ENCODE data around the gene SHANK1. TPM values are rescaled to one million over a fixed set of nuclear protein-coding genes. Genes with fewer than 3 reads are reported as not detected.

Gene SHANK1
- total RNA-seq, 1 donor from 2014 or later = 0.17 TPM

GRCh38 chr19:50658441-50659317, 60.9 kb downstream of the SHANK1 start:
- peak; percentile 92 for DNase-seq

- peak; percentile 100 for DNase-seq
Measured at GRCh38 chr19:50657712-50658440, 61.7 kb downstream of the SHANK1 start.

- no peak for DNase-seq
Measured at GRCh38 chr19:50657222-50657669, 62.4 kb downstream of the SHANK1 start.

GRCh38 chr19:50654882-50655281, 64.7 kb downstream of the SHANK1 start:
- DNase-seq = no peak

- no peak for DNase-seq
Measured at GRCh38 chr19:50652722-50653121, 66.9 kb downstream of the SHANK1 start.

- DNase-seq = no peak
Measured at GRCh38 chr19:50651174-50651573, 68.4 kb downstream of the SHANK1 start.

GRCh38 chr19:50649433-50650391, 69.9 kb downstream of the SHANK1 start, which contains the start of gene C19orf81:
Gene C19orf81 (plus strand): TSS chr19:50649445. CDS start chr19:50649445, 0 bp downstream.
- DNase-seq = peak; percentile 51

- DNase-seq = no peak
Measured at GRCh38 chr19:50648659-50649058, 70.9 kb downstream of the SHANK1 start.

GRCh38 chr19:50647879-50648615, 71.6 kb downstream of the SHANK1 start:
- DNase-seq = no peak

GRCh38 chr19:50646074-50646807, 73.4 kb downstream of the SHANK1 start:
- DNase-seq = peak; percentile 34

- no peak for DNase-seq
Measured at GRCh38 chr19:50645107-50645506, 74.5 kb downstream of the SHANK1 start.

- DNase-seq = no peak
Measured at GRCh38 chr19:50644315-50644915, 75.2 kb downstream of the SHANK1 start.

GRCh38 chr19:50640368-50640767, 79.2 kb downstream of the SHANK1 start:
- DNase-seq = no peak

- DNase-seq = peak; percentile 62
Measured at GRCh38 chr19:50639121-50640112, 80.2 kb downstream of the SHANK1 start, which contains the start of gene SYT3. Gene SYT3 (minus strand): TSS chr19:50639881. CDS start chr19:50637411, 2,470 bp downstream.

GRCh38 chr19:50638600-50638999, 81.0 kb downstream of the SHANK1 start:
- no peak for DNase-seq

- no peak for DNase-seq
Measured at GRCh38 chr19:50636317-50637085, 83.1 kb downstream of the SHANK1 start.

- DNase-seq = no peak
Measured at GRCh38 chr19:50633973-50634372, 85.6 kb downstream of the SHANK1 start.

- DNase-seq = no peak
Measured at GRCh38 chr19:50633359-50633758, 86.2 kb downstream of the SHANK1 start.
